IPS-11a (cell line): ENCODE results near the gene SNX14.

Experiments used
- H3K4me3 ChIP-seq: one replicate; pipeline ENCODE4 v1.5.1; 2013; ENCODE audit warnings: low read depth, low read length, control low read depth

SNX14 gene

GRCh38 chr6:85506441-85507093, 87.1 kb downstream of the SNX14 start:
- no peak overlapping the region for H3K4me3 ChIP-seq

GRCh38 chr6:85498596-85499258, 94.9 kb downstream of the SNX14 start:
- H3K4me3 ChIP-seq = no peak overlapping the region

- H3K4me3 ChIP-seq = no peak overlapping the region
These were observed 96.8 kb downstream of the SNX14 start for GRCh38 chr6:85496856-85497255.

- no peak overlapping the region for H3K4me3 ChIP-seq
These were observed 97.6 kb downstream of the SNX14 start for GRCh38 chr6:85496009-85496579.

- H3K4me3 ChIP-seq = no peak overlapping the region
These were observed 98.8 kb downstream of the SNX14 start for GRCh38 chr6:85494547-85495536.

- no peak overlapping the region for H3K4me3 ChIP-seq
These were observed 100.3 kb downstream of the SNX14 start for GRCh38 chr6:85493389-85493788.

GRCh38 chr6:85490516-85491248, 103.0 kb downstream of the SNX14 start:
- H3K4me3 ChIP-seq = no peak overlapping the region

- no peak overlapping the region for H3K4me3 ChIP-seq
These were observed 108.7 kb downstream of the SNX14 start for GRCh38 chr6:85484948-85485347.

- H3K4me3 ChIP-seq = no peak overlapping the region
These were observed 109.8 kb downstream of the SNX14 start for GRCh38 chr6:85483846-85484245.

GRCh38 chr6:85482905-85483700, 110.6 kb downstream of the SNX14 start:
- no peak overlapping the region for H3K4me3 ChIP-seq

- H3K4me3 ChIP-seq = no peak overlapping the region
These were observed 111.3 kb downstream of the SNX14 start for GRCh38 chr6:85482206-85482904.

GRCh38 chr6:85479208-85479607, 114.5 kb downstream of the SNX14 start:
- no peak overlapping the region for H3K4me3 ChIP-seq

GRCh38 chr6:85476532-85476931, 117.1 kb downstream of the SNX14 start:
- no peak overlapping the region for H3K4me3 ChIP-seq

- H3K4me3 ChIP-seq = no peak overlapping the region
These were observed 119.9 kb downstream of the SNX14 start for GRCh38 chr6:85473748-85474147.

- no peak overlapping the region for H3K4me3 ChIP-seq
These were observed 120.9 kb downstream of the SNX14 start for GRCh38 chr6:85472744-85473143.

- H3K4me3 ChIP-seq = no peak overlapping the region
These were observed 123.6 kb downstream of the SNX14 start for GRCh38 chr6:85470023-85470410.

GRCh38 chr6:85469276-85470022, 124.2 kb downstream of the SNX14 start:
- H3K4me3 ChIP-seq = no peak overlapping the region

GRCh38 chr6:85468326-85468725, 125.3 kb downstream of the SNX14 start:
- H3K4me3 ChIP-seq = no peak overlapping the region
